K562 (cell line): ENCODE results near the gene PIGT. TPM values are rescaled to one million over a fixed set of nuclear protein-coding genes. Genes with fewer than 3 reads are reported as not detected.

Experiments
- ATAC-seq: fragments of 200-7000 bp; cut with Tn5 transposase; 3 replicates; pipeline ENCODE4 v1.9.1; 2020; ENCODE audit warnings: moderate library complexity
- BruUV-seq: library from RNA; stranded (reverse); fragments of 400-500 nt; replicated peaks from 2 replicates; lab custom pipeline; 2021; lab: Mats Ljungman, UMichigan
- CTCF ChIA-PET: fragments of 300-600 bp; formaldehyde crosslinking; extraction: SDS; loops from one replicate; lab custom pipeline; 2021; ENCODE audit warnings: low intra/inter-chr PET ratio; lab: Yijun Ruan, JAX
- POLR2A ChIA-PET: fragments of 300-600, 350-650 bp; sonication (Branson Sonifier 250); formaldehyde crosslinking; extraction: SDS; loops from one replicate; lab custom pipeline; 2021; ENCODE audit warnings: antibody characterized with exemption, inconsistent platforms; lab: Yijun Ruan, JAX
- DNase-seq, 4 experiments: peaks; one replicate each; pipeline versions ENCODE4 v3.0.0 to v3.0.0-alpha.2; 2011 to 2018; ENCODE audit warnings: low spot score in 3 of 4, mixed read lengths in 3 of 4; ENCODE audit errors: extremely low read depth in 1 of 4
- FAIRE-seq: peaks from 2 replicates; lab custom pipeline; 2011; peaks lifted over from hg19 to GRCh38; lab: Jason Lieb, UNC
- H2AFZ ChIP-seq: 2 replicates; pipeline ENCODE4 v1.6.0; 2011; ENCODE audit warnings: low read depth, low read length, control low read depth, inconsistent platforms
- H3K27ac ChIP-seq: fragments of 200-600 bp; 3 replicates; pipeline ENCODE4 v1.8.0; 2011; ENCODE audit warnings: low read depth, mild to moderate bottlenecking, control low read depth, inconsistent platforms, low read length, moderate library complexity, mixed read lengths; ENCODE audit errors: extremely low read depth
- H3K27me3 ChIP-seq, 2 experiments: fragments of 300-600 bp in 1 of 2; 2 replicates in 1 of 2; 3 replicates in 1 of 2; pipeline versions ENCODE4 v1.6.0 to v1.8.0; 2011; ENCODE audit warnings: inconsistent platforms in 2 of 2, low read length in 2 of 2, mild to moderate bottlenecking in 1 of 2, mixed read lengths in 1 of 2, moderate library complexity in 1 of 2; ENCODE audit not compliant: control insufficient read depth in 2 of 2, insufficient read depth in 2 of 2
- H3K36me3 ChIP-seq: fragments of 300-600 bp; 3 replicates; pipeline ENCODE4 v1.8.0; 2011; ENCODE audit warnings: mild to moderate bottlenecking, low read length, inconsistent platforms; ENCODE audit not compliant: control insufficient read depth, insufficient read depth
- H3K4me1 ChIP-seq, 2 experiments: fragments of 200-600 bp in 1 of 2; replicated peaks in 1 of 2; 2 replicates in 1 of 2; 3 replicates in 1 of 2; pipeline versions ENCODE4 v1.5.1 to v1.8.0; 2011; ENCODE audit warnings: inconsistent platforms in 2 of 2, low read length in 2 of 2, mild to moderate bottlenecking in 1 of 2, mixed read lengths in 1 of 2, moderate library complexity in 1 of 2; ENCODE audit not compliant: control insufficient read depth in 2 of 2, insufficient read depth in 2 of 2
- H3K4me2 ChIP-seq: 2 replicates; pipeline ENCODE4 v1.6.1; 2011; ENCODE audit warnings: low read length, control low read depth, inconsistent platforms, mixed read lengths; ENCODE audit not compliant: insufficient read depth
- H3K4me3 ChIP-seq: fragments of 200-600 bp; sonication (generic), shearing (Covaris generic); 2 replicates; pipeline ENCODE4 v1.5.1; 2016; ENCODE audit warnings: control low read depth, inconsistent platforms
- H3K79me2 ChIP-seq: fragments of 200-600 bp; 3 replicates; pipeline ENCODE4 v1.8.0; 2011; ENCODE audit warnings: low read length, inconsistent platforms; ENCODE audit not compliant: control insufficient read depth, insufficient read depth
- H3K9ac ChIP-seq, 2 experiments: 2 replicates each; pipeline versions ENCODE4 v1.6.0 to v1.6.1; 2011; ENCODE audit warnings: low read depth in 2 of 2, low read length in 2 of 2, control low read depth in 1 of 2, inconsistent platforms in 1 of 2, mild to moderate bottlenecking in 1 of 2, mixed read lengths in 1 of 2; ENCODE audit not compliant: insufficient read depth in 1 of 2
- H3K9me1 ChIP-seq: one replicate; pipeline ENCODE4 v1.6.0; 2011; ENCODE audit warnings: inconsistent platforms, mild to moderate bottlenecking, low read length, moderate library complexity; ENCODE audit not compliant: control insufficient read depth, insufficient read depth
- H3K9me3 ChIP-seq: replicated peaks from 2 replicates; pipeline ENCODE4 v1.5.1; 2011; ENCODE audit warnings: low read depth, low read length, inconsistent platforms; ENCODE audit not compliant: control insufficient read depth, insufficient read depth
- H4K20me1 ChIP-seq: replicated peaks from 2 replicates; pipeline ENCODE4 v1.6.1; 2011; ENCODE audit warnings: low read length, inconsistent platforms, mixed read lengths; ENCODE audit not compliant: control insufficient read depth, insufficient read depth
- ATF4 ChIP-seq: fragments of 450-650 bp; formaldehyde crosslinking; IDR thresholded peaks from 2 replicates; pipeline ENCODE4 v1.4.0; 2022; ENCODE audit warnings: mild to moderate bottlenecking, moderate library complexity
- CHAMP1 ChIP-seq: fragments of 450-650 bp; IDR thresholded peaks from 2 replicates; pipeline ENCODE4 v1.6.1; 2016; ENCODE audit warnings: mild to moderate bottlenecking
- E2F1 ChIP-seq: sonication (generic); formaldehyde crosslinking; IDR thresholded peaks from 2 replicates; pipeline ENCODE4 v1.8.1; 2023; ENCODE audit warnings: mild to moderate bottlenecking, missing genetic modification reagents, moderate library complexity
- E2F4 ChIP-seq: sonication (generic); formaldehyde crosslinking; IDR thresholded peaks from 2 replicates; pipeline ENCODE4 v1.8.0; 2022; ENCODE audit warnings: mild to moderate bottlenecking, low read depth, missing genetic modification reagents
- ERF ChIP-seq: fragments of 450-650 bp; formaldehyde crosslinking; IDR thresholded peaks from 2 replicates; pipeline ENCODE4 v1.4.0; 2020; ENCODE audit warnings: mild to moderate bottlenecking, mixed read lengths
- FOXK2 ChIP-seq, 2 experiments: fragments of 450-650 bp; IDR thresholded peaks in 1 of 2; conservative IDR thresholded peaks in 1 of 2; 2 replicates each; pipeline ENCODE4 v1.6.1; 2016; ENCODE audit warnings: low read depth in 2 of 2, mild to moderate bottlenecking in 1 of 2
- FOXM1 ChIP-seq, 2 experiments: fragments of 450-650 bp in 1 of 2; sonication (generic) in 1 of 2; formaldehyde crosslinking in 1 of 2; IDR thresholded peaks; 2 replicates each; pipeline versions ENCODE4 v1.6.1 to v1.9.0; 2017 to 2022; ENCODE audit warnings: low read depth in 2 of 2, mild to moderate bottlenecking in 2 of 2, missing genetic modification reagents in 1 of 2, moderate library complexity in 1 of 2
- PCBP1 ChIP-seq: fragments of 200-400 bp; formaldehyde crosslinking; IDR thresholded peaks from 2 replicates; pipeline ENCODE4 v1.6.1; 2018; ENCODE audit warnings: mild to moderate bottlenecking, low read depth, low read length; ENCODE audit not compliant: poor library complexity, severe bottlenecking
- SRF ChIP-seq, 2 experiments: fragments of 250-450, 450-650 bp in 1 of 2; sonication (Bioruptor Pico) in 1 of 2; sonication (generic) in 1 of 2; formaldehyde crosslinking; IDR thresholded peaks; 2 replicates each; pipeline versions ENCODE4 v1.5.0 to v1.5.1; 2020 to 2022; ENCODE audit warnings: mild to moderate bottlenecking in 1 of 2, missing genetic modification reagents in 1 of 2
- ZFP36 ChIP-seq: fragments of 150-350 bp; IDR thresholded peaks from 2 replicates; pipeline ENCODE4 v1.6.1; 2018; ENCODE audit warnings: low read length, low read depth; ENCODE audit not compliant: partially characterized antibody
- ZKSCAN8 ChIP-seq: fragments of 200-800 bp; sonication (Bioruptor generic); IDR thresholded peaks from 2 replicates; pipeline ENCODE4 v1.6.1; 2016; ENCODE audit warnings: missing genetic modification characterization, missing compliant biosample characterization
- ZNF134 ChIP-seq: fragments of 250-450 bp; sonication (Bioruptor Pico); conservative IDR thresholded peaks from 2 replicates; pipeline ENCODE4 v1.4.0; 2020
- ZNF511 ChIP-seq: sonication (generic); formaldehyde crosslinking; IDR thresholded peaks from 2 replicates; pipeline ENCODE4 v1.8.0; 2022; ENCODE audit warnings: mild to moderate bottlenecking, missing genetic modification reagents
- WGBS: fragments of 100-300 bp; shearing (Covaris generic); methylation state at CpG from one replicate; pipeline ENCODE4 v1.1.6; 2016; ENCODE audit warnings: low coverage, mixed read lengths; ENCODE audit not compliant: insufficient coverage; ENCODE audit errors: missing lambda C conversion rate; 5-methylcytosine and 5-hydroxymethylcytosine counted together
- in situ Hi-C: fragments of 300-500 bp; cut with MboI; formaldehyde crosslinking; loops from 4 replicates; pipeline ENCODE4 v1.15.0; 2018; ENCODE audit warnings: inconsistent platforms, mixed read lengths
- intact Hi-C: fragments of 100-400 bp; cut with micrococcal nuclease; formaldehyde crosslinking; loops from 2 replicates; pipeline ENCODE4 v1.14.2; 2022
- polyA plus RNA-seq, 8 experiments: library from polyadenylated mRNA; depleted of rRNA in 4 of 8; stranded (reverse) in 5 of 8; unstranded in 3 of 8; fragments of >200 nt; fragmentation: Nextera tagmentation in 2 of 8; fragmentation: Illumina TruSeq in 1 of 8; extraction: Ambion mirVana in 2 of 8; extraction: Trizol in 1 of 8; gene quantifications; 2 replicates each; pipeline versions ENCODE4 v1.2.1 to v1.2.3, GENCODE V29; 2011 to 2014; ENCODE audit warnings: inconsistent platforms in 1 of 8, missing spikeins in 1 of 8
- total RNA-seq, 7 experiments: library from RNA; depleted of rRNA in 6 of 7; stranded (reverse); fragments of >200 nt in 6 of 7; fragmentation: Illumina TruSeq in 2 of 7; extraction: Trizol in 2 of 7; gene quantifications; 2 replicates each; pipeline versions ENCODE4 v1.2.1 to v1.2.3, GENCODE V29; 2011 to 2021; ENCODE audit warnings: low replicate concordance in 1 of 7

PIGT gene
- total and polyA plus RNA-seq, 9 of the 15 experiments (the other 6 are each of a cell fraction or from before 2014, with no cell fraction given), result 14.6 to 108 (median 46.9) TPM

- no peaks in the 10 kb centered on the region for H3K79me2 ChIP-seq
- no peak overlapping the region for H3K4me3 ChIP-seq
- H3K27me3 ChIP-seq, result peaks cover 17 to 27% of the 10 kb centered on the region in 2 experiments; a peak in 4 of 5 replicates
- FAIRE-seq (no peak), DNase-seq (no peak), ATAC-seq (no peak)
- WGBS, result 44% methylated on average over 4 of the region's 4 CpGs
- TF ChIP-seq PCBP1, result no peak
- TF ChIP-seq ERF (CRISPR knock-in tag), result no peak
- TF ChIP-seq ZKSCAN8 (CRISPR knock-in tag), result no peak
- no peak for TF ChIP-seq E2F4
- no peak for TF ChIP-seq ATF4
- no peak for TF ChIP-seq FOXM1 (IDR thresholded peaks at IDR 0.05; ENCODE audit: low read depth)
- no peak for TF ChIP-seq FOXM1 (CRISPR knock-in tag; IDR thresholded peaks at IDR 0.05; ENCODE audit: low read depth)
- TF ChIP-seq ZFP36, result no peak
- TF ChIP-seq CHAMP1, result no peak
- TF ChIP-seq FOXK2 (conservative IDR thresholded peaks at IDR 0.05 in 1 of 2, IDR thresholded peaks at IDR 0.05 in 1 of 2; ENCODE audit: low read depth in 2 of 2), result no peak
- TF ChIP-seq E2F1 (CRISPR knock-in tag), result no peak
- no peak for TF ChIP-seq SRF (CRISPR knock-in tag; IDR thresholded peaks at IDR 0.05)
- no peak for TF ChIP-seq ZNF134 (CRISPR knock-in tag)
- TF ChIP-seq ZNF511, result no peak
- H3K4me1 ChIP-seq, result no peaks in the 10 kb centered on the region
- in situ Hi-C loops (loop anchor here (10.0 kb wide), 1 partner anchor 323 kb away; no protein-coding TSS in a partner anchor), intact Hi-C loops (no loop called here)
- no peaks in the 10 kb centered on the region for H3K36me3 ChIP-seq
- ChIA-PET POLR2A (interaction anchor here (0.5 to 1.6 kb wide), 4 partner anchors 12 to 96 kb away, joined by 3 read pairs; no protein-coding TSS in a partner anchor), CTCF (no interaction called here)
- H4K20me1 ChIP-seq, result no peaks in the 10 kb centered on the region
- H3K27ac ChIP-seq, result no peak overlapping the region
- H3K9me1 ChIP-seq, result no peaks in the 10 kb centered on the region
- no peak overlapping the region for H3K9ac ChIP-seq
- H2AFZ ChIP-seq, result no peak overlapping the region
- BruUV-seq, result no TSS peak
- H3K9me3 ChIP-seq, result no peaks in the 10 kb centered on the region
- no peak overlapping the region for H3K4me2 ChIP-seq
These were observed 36.3 kb downstream of the PIGT start for GRCh38 chr20:45452238-45452637.
